ENCODE data around the gene ANGEL1. TPM values are rescaled to one million over a fixed set of nuclear protein-coding genes. Genes with fewer than 3 reads are reported as not detected.

Gene ANGEL1
- total and polyA plus RNA-seq, 2 donors (not counting 1 experiment from before 2014, with no cell fraction given), result 6.6 to 8.4 TPM

DNA sequence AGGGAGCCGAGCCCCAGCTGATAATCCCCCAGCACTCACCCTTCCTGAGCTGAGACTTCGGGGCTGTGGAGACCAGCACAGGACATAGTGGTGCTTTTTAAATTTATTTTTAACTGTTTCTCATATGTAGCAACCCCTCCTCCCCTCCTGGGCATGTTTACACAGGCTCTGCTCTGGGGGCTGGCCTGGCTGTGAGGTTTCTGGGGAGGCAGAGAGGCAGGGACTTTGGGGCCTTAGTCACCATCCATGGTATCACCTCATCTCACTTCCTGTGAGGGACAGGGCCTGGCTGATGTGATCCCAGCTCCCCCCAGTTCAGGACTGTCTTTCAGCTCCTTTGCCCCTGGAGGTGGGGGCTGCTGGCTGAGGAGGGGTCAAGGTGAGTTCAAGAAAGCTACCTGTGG lies 31.0 kb downstream of the ANGEL1 start:
- H4K20me1 ChIP-seq (ENCODE audit: control insufficient read depth, extremely low read depth, insufficient read depth, low read length), result no peaks in the 10 kb centered on the region
- H3K9ac ChIP-seq (ENCODE audit: insufficient read depth, low read length), result no peak overlapping the region
- no peaks in the 10 kb centered on the region for H3K9me3 ChIP-seq (ENCODE audit: control insufficient read depth, insufficient read depth, low read depth, low read length)
- H3K27me3 ChIP-seq (ENCODE audit: control insufficient read depth, insufficient read depth, low read length), result no peaks in the 10 kb centered on the region
- DNase-seq (ENCODE audit: low read depth in 2 of 2), result no peak
- H2AFZ ChIP-seq (ENCODE audit: low read length), result no peak overlapping the region
- H3K4me2 ChIP-seq (ENCODE audit: extremely low read depth, insufficient read depth, low read length), result no peak overlapping the region
- no peaks in the 10 kb centered on the region for H3K79me2 ChIP-seq (ENCODE audit: control insufficient read depth, insufficient read depth, low read length)
- no peak for TF ChIP-seq EZH2 (IDR thresholded peaks at IDR 0.05; ENCODE audit: low read length, missing control alignments)
- TF ChIP-seq, protein P1, sequence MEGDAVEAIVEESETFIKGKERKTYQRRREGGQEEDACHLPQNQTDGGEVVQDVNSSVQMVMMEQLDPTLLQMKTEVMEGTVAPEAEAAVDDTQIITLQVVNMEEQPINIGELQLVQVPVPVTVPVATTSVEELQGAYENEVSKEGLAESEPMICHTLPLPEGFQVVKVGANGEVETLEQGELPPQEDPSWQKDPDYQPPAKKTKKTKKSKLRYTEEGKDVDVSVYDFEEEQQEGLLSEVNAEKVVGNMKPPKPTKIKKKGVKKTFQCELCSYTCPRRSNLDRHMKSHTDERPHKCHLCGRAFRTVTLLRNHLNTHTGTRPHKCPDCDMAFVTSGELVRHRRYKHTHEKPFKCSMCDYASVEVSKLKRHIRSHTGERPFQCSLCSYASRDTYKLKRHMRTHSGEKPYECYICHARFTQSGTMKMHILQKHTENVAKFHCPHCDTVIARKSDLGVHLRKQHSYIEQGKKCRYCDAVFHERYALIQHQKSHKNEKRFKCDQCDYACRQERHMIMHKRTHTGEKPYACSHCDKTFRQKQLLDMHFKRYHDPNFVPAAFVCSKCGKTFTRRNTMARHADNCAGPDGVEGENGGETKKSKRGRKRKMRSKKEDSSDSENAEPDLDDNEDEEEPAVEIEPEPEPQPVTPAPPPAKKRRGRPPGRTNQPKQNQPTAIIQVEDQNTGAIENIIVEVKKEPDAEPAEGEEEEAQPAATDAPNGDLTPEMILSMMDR (conservative IDR thresholded peaks at IDR 0.05 in 1 of 2, IDR thresholded peaks at IDR 0.05 in 1 of 2; ENCODE audit: low read depth in 1 of 2, low read length in 2 of 2), result no peak
- H3K27ac ChIP-seq (ENCODE audit: insufficient read depth, low read length), result no peak overlapping the region
- H3K4me1 ChIP-seq (ENCODE audit: control insufficient read depth, extremely low read depth, insufficient read depth, low read length), result peaks cover 6% of the 10 kb centered on the region
- H3K36me3 ChIP-seq (ENCODE audit: control insufficient read depth, insufficient read depth, low read length), result no peaks in the 10 kb centered on the region
- no peak overlapping the region for H3K4me3 ChIP-seq (replicated peaks in 1 of 4; ENCODE audit: control extremely low read depth in 1 of 4, insufficient read depth in 1 of 4, low read depth in 3 of 4, low read length in 4 of 4)

DNA sequence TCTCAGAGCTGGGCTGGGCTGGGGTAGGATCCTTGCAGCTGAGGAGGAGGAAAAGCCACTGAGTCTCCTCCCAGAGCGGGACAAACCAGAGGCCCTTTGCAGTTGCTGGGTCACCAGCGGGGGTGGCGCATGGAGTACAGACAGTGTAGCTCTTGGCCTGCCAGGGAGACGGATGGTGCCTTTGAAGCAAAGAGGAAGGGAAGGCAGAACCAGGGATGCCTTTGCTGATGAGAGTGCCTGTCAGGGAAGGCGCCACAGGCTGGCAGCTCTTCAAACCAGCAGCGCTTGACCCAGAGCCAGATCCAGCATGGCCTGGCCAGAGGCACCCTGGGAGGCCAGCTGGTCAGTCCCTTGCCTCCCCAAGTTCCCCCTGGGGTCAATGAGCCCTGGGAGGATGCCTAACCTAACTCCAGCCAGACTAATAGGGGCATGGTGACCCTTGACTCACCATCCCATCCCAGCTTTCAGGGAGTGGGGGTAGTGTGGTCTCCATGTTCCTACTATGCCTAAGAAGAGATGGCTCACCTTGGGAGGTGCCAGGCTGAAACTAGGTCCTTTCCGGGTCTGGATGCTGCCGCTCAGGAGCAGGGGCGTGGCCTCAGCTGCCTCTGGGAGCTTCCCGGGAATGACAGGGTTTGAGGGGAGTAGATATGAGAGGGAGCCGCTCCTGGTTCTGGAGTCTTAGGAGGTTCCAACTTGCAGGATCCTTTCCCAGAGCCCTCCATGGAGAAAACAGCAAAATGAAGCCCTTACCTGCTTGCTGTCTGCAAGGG lies 31.6 kb downstream of the ANGEL1 start:
- Histone ChIP-seq H3K79me2 (ENCODE audit: control insufficient read depth, insufficient read depth, low read length) (no peaks in the 10 kb centered on the region), H3K4me2 (ENCODE audit: extremely low read depth, insufficient read depth, low read length) (no peak overlapping the region), H3K4me1 (ENCODE audit: control insufficient read depth, extremely low read depth, insufficient read depth, low read length) (peaks cover 6% of the 10 kb centered on the region), H4K20me1 (ENCODE audit: control insufficient read depth, extremely low read depth, insufficient read depth, low read length) (no peaks in the 10 kb centered on the region), H3K9ac (ENCODE audit: insufficient read depth, low read length) (no peak overlapping the region), H3K4me3 (replicated peaks in 1 of 4; ENCODE audit: control extremely low read depth in 1 of 4, insufficient read depth in 1 of 4, low read depth in 3 of 4, low read length in 4 of 4) (no peak overlapping the region), H2AFZ (ENCODE audit: low read length) (no peak overlapping the region), H3K36me3 (ENCODE audit: control insufficient read depth, insufficient read depth, low read length) (no peaks in the 10 kb centered on the region), H3K27ac (ENCODE audit: insufficient read depth, low read length) (no peak overlapping the region), H3K27me3 (ENCODE audit: control insufficient read depth, insufficient read depth, low read length) (no peaks in the 10 kb centered on the region), H3K9me3 (ENCODE audit: control insufficient read depth, insufficient read depth, low read depth, low read length) (no peaks in the 10 kb centered on the region)
- DNase-seq (ENCODE audit: low read depth in 2 of 2), result peak in 1 of 2 donors; percentile 25
- TF ChIP-seq, protein P1 (conservative IDR thresholded peaks at IDR 0.05 in 1 of 2, IDR thresholded peaks at IDR 0.05 in 1 of 2; ENCODE audit: low read depth in 1 of 2, low read length in 2 of 2), result no peak
- no peak for TF ChIP-seq EZH2 (IDR thresholded peaks at IDR 0.05; ENCODE audit: low read length, missing control alignments)

DNA sequence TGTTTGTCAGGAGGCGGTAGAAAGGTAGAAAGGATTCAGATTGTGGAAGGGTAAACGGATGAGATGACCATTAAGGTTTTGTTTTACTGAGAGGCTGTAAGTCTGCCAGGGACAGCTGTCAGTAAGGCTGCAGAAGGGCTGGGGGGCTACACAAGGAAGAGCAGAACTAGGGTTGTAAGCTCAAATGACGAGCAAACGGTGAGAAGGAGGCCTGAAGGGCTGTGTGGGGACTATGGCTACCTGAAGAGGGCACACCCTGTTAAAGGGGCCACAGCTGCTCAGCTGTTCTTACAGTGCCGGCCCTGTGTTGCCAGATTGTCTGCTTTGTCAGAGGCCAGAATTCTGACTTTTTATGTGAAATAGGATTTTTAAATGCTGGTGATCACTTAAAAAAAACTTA lies 32.3 kb downstream of the ANGEL1 start:
- no peak overlapping the region for H3K4me2 ChIP-seq (ENCODE audit: extremely low read depth, insufficient read depth, low read length)
- H3K36me3 ChIP-seq (ENCODE audit: control insufficient read depth, insufficient read depth, low read length), result no peaks in the 10 kb centered on the region
- H3K79me2 ChIP-seq (ENCODE audit: control insufficient read depth, insufficient read depth, low read length), result no peaks in the 10 kb centered on the region
- DNase-seq (ENCODE audit: low read depth in 2 of 2), result no peak
- no peak overlapping the region for H2AFZ ChIP-seq (ENCODE audit: low read length)
- no peaks in the 10 kb centered on the region for H3K9me3 ChIP-seq (ENCODE audit: control insufficient read depth, insufficient read depth, low read depth, low read length)
- no peaks in the 10 kb centered on the region for H4K20me1 ChIP-seq (ENCODE audit: control insufficient read depth, extremely low read depth, insufficient read depth, low read length)
- no peak overlapping the region for H3K27ac ChIP-seq (ENCODE audit: insufficient read depth, low read length)
- no peaks in the 10 kb centered on the region for H3K27me3 ChIP-seq (ENCODE audit: control insufficient read depth, insufficient read depth, low read length)
- no peak overlapping the region for H3K4me3 ChIP-seq (replicated peaks in 1 of 4; ENCODE audit: control extremely low read depth in 1 of 4, insufficient read depth in 1 of 4, low read depth in 3 of 4, low read length in 4 of 4)
- TF ChIP-seq, protein P1 (conservative IDR thresholded peaks at IDR 0.05 in 1 of 2, IDR thresholded peaks at IDR 0.05 in 1 of 2; ENCODE audit: low read depth in 1 of 2, low read length in 2 of 2), result no peak
- TF ChIP-seq EZH2 (IDR thresholded peaks at IDR 0.05; ENCODE audit: low read length, missing control alignments), result no peak
- peaks cover 6% of the 10 kb centered on the region for H3K4me1 ChIP-seq (ENCODE audit: control insufficient read depth, extremely low read depth, insufficient read depth, low read length)
- no peak overlapping the region for H3K9ac ChIP-seq (ENCODE audit: insufficient read depth, low read length)
